ENCODE data around the gene VTI1A.

- no peak for TF ChIP-seq CTCF (conservative IDR thresholded peaks at IDR 0.05 in 1 of 2, IDR thresholded peaks at IDR 0.05 in 1 of 2; ENCODE audit: extremely low read depth in 1 of 2, insufficient read depth in 1 of 2, low read depth in 1 of 2, low read length in 2 of 2)
- TF ChIP-seq EZH2 (IDR thresholded peaks at IDR 0.05; ENCODE audit: borderline replicate concordance, low read length), result no peak
Observed at GRCh38 chr10:112815269-112816032, 368.4 kb downstream of the VTI1A start.
